Endometrium (tissue), 2 donors: ENCODE measurements around the gene PACS2.

Experiments
- FAIRE-seq: peaks from 2 replicates; lab custom pipeline; 2012; peaks lifted over from hg19 to GRCh38; lab: Jason Lieb, UNC
- donor health status: control.
- donor health status: control.

Gene PACS2

GRCh38 chr14:105411017-105411941 is 96.7 kb downstream of the PACS2 start:
- FAIRE-seq: no peak

GRCh38 chr14:105411985-105412770 is 97.6 kb downstream of the PACS2 start:
- FAIRE-seq: no peak

- no peak for FAIRE-seq
These were observed 98.4 kb downstream of the PACS2 start for GRCh38 chr14:105412771-105413543.

- no peak for FAIRE-seq
These were observed 99.0 kb downstream of the PACS2 start for GRCh38 chr14:105413544-105413886.

GRCh38 chr14:105414456-105415371 is 100.2 kb downstream of the PACS2 start:
- FAIRE-seq: no peak

GRCh38 chr14:105415481-105416428 is 101.2 kb downstream of the PACS2 start:
- FAIRE-seq: no peak

- no peak for FAIRE-seq
These were observed 102.1 kb downstream of the PACS2 start for GRCh38 chr14:105416671-105417070.

GRCh38 chr14:105417690-105418121 is 103.2 kb downstream of the PACS2 start:
- no peak for FAIRE-seq

- FAIRE-seq: no peak
These were observed 104.0 kb downstream of the PACS2 start for GRCh38 chr14:105418269-105419194.

- no peak for FAIRE-seq
These were observed 104.9 kb downstream of the PACS2 start, which contains the start of gene MTA1 for GRCh38 chr14:105419195-105420091. MTA1 (plus strand) TSS chr14:105419827; CDS start chr14:105420036, 209 bp downstream.

GRCh38 chr14:105420101-105420973 is 105.8 kb downstream of the PACS2 start:
- FAIRE-seq: no peak

GRCh38 chr14:105420974-105421674 is 106.6 kb downstream of the PACS2 start:
- FAIRE-seq: no peak

GRCh38 chr14:105421723-105422615 is 107.4 kb downstream of the PACS2 start:
- no peak for FAIRE-seq

GRCh38 chr14:105422695-105423487 is 108.3 kb downstream of the PACS2 start:
- no peak for FAIRE-seq
